Endothelial cell of umbilical vein (primary cell): Measurements from ENCODE around the gene IFNA5. TPM values are rescaled to one million over a fixed set of nuclear protein-coding genes. Genes with fewer than 3 reads are reported as not detected.

Experiments
- BruUV-seq: library from RNA; stranded (reverse); fragments of 400-500 nt; replicated peaks from 2 replicates; lab custom pipeline; 2021; lab: Mats Ljungman, UMichigan
- CTCF ChIA-PET: fragments of 300-600, 350-600 bp; sonication (Branson Sonifier 250); formaldehyde crosslinking; loops from one replicate; lab custom pipeline; 2021; ENCODE audit warnings: antibody characterized with exemption, inconsistent platforms; lab: Charles Lee
- POLR2A ChIA-PET: fragments of 300-600, 350-600 bp; sonication (Branson Sonifier 250); formaldehyde crosslinking; loops from one replicate; lab custom pipeline; 2021; ENCODE audit warnings: antibody characterized with exemption, inconsistent platforms; lab: Charles Lee
- DNase-seq: peaks from one replicate; pipeline ENCODE4 v3.0.0-alpha.2; 2011; ENCODE audit warnings: low read depth, low spot score
- FAIRE-seq: peaks from 2 replicates; lab custom pipeline; 2011; peaks lifted over from hg19 to GRCh38; lab: Jason Lieb, UNC
- H2AFZ ChIP-seq: 2 replicates; pipeline ENCODE4 v1.6.0; 2012; ENCODE audit warnings: low read depth, low read length, control low read depth, inconsistent platforms
- H3K27ac ChIP-seq: 2 replicates; pipeline ENCODE4 v1.5.1; 2011; ENCODE audit warnings: low read depth, mild to moderate bottlenecking, control low read depth, low read length, moderate library complexity; ENCODE audit not compliant: insufficient read depth
- H3K27me3 ChIP-seq, 2 experiments: 2 replicates each; pipeline versions ENCODE4 v1.6.0 to v1.6.1; 2011; ENCODE audit warnings: low read length in 2 of 2, mixed read lengths in 1 of 2; ENCODE audit not compliant: control insufficient read depth in 2 of 2, insufficient read depth in 2 of 2
- H3K36me3 ChIP-seq, 2 experiments: 2 replicates in 1 of 2; 3 replicates in 1 of 2; pipeline ENCODE4 v1.5.1; 2011; ENCODE audit warnings: low read length in 2 of 2, mild to moderate bottlenecking in 1 of 2, moderate library complexity in 1 of 2; ENCODE audit not compliant: control insufficient read depth in 2 of 2, insufficient read depth in 2 of 2; ENCODE audit errors: extremely low read depth in 1 of 2
- H3K4me1 ChIP-seq: 3 replicates; pipeline ENCODE4 v1.5.1; 2011; ENCODE audit warnings: mild to moderate bottlenecking, low read length; ENCODE audit not compliant: control insufficient read depth, insufficient read depth; ENCODE audit errors: extremely low read depth
- H3K4me2 ChIP-seq: 2 replicates; pipeline ENCODE4 v1.6.1; 2011; ENCODE audit warnings: low read length, control low read depth, mixed read lengths; ENCODE audit not compliant: insufficient read depth
- H3K4me3 ChIP-seq, 3 experiments: fragments of 200-600 bp in 1 of 3; sonication (generic), shearing (Covaris generic) in 1 of 3; replicated peaks in 1 of 3; 2 replicates each; pipeline ENCODE4 v1.5.1; 2011 to 2016; ENCODE audit warnings: control low read depth in 3 of 3, low read length in 3 of 3, mild to moderate bottlenecking in 2 of 3, inconsistent platforms in 1 of 3, low read depth in 1 of 3, moderate library complexity in 1 of 3; ENCODE audit not compliant: insufficient read depth in 1 of 3
- H3K79me2 ChIP-seq: 2 replicates; pipeline ENCODE4 v1.6.0; 2012; ENCODE audit warnings: low read length, inconsistent platforms; ENCODE audit not compliant: control insufficient read depth, insufficient read depth
- H3K9ac ChIP-seq: replicated peaks from 2 replicates; pipeline ENCODE3; 2011; ENCODE audit warnings: low read length, control low read depth; ENCODE audit not compliant: insufficient read depth; ENCODE audit errors: extremely low read depth
- H3K9me1 ChIP-seq: replicated peaks from 3 replicates; pipeline ENCODE4 v1.6.0; 2011; ENCODE audit warnings: mild to moderate bottlenecking, low read length; ENCODE audit not compliant: control insufficient read depth, insufficient read depth; ENCODE audit errors: extremely low read depth
- H3K9me3 ChIP-seq: replicated peaks from 2 replicates; pipeline ENCODE4 v1.5.1; 2012; ENCODE audit warnings: low read length, inconsistent platforms; ENCODE audit not compliant: control insufficient read depth, insufficient read depth
- H4K20me1 ChIP-seq: replicated peaks from 2 replicates; pipeline ENCODE3; 2011; ENCODE audit warnings: mild to moderate bottlenecking, low read length; ENCODE audit not compliant: control insufficient read depth, insufficient read depth; ENCODE audit errors: extremely low read depth
- CTCF ChIP-seq, 2 donors: IDR thresholded peaks; 1 replicate in 1 of 2; 2 replicates in 1 of 2; pipeline ENCODE4 v1.5.1; 2011; ENCODE audit warnings: low read length in 2 of 2, mild to moderate bottlenecking in 2 of 2, moderate library complexity in 2 of 2, control low read depth in 1 of 2, inconsistent platforms in 1 of 2, low read depth in 1 of 2; ENCODE audit not compliant: insufficient read depth in 1 of 2; ENCODE audit errors: extremely low read depth in 1 of 2
- FOS ChIP-seq: IDR thresholded peaks from 2 replicates; pipeline ENCODE4 v1.6.1; 2011; ENCODE audit warnings: mild to moderate bottlenecking, low read length, moderate library complexity, borderline replicate concordance; ENCODE audit not compliant: insufficient read depth
- GATA2 ChIP-seq: IDR thresholded peaks from 2 replicates; pipeline ENCODE4 v1.7.0; 2011; ENCODE audit warnings: low read depth, mild to moderate bottlenecking, moderate library complexity, mixed read lengths, low read length; ENCODE audit not compliant: insufficient read length, insufficient read depth
- JUN ChIP-seq: IDR thresholded peaks from 2 replicates; pipeline ENCODE4 v1.6.1; 2011; ENCODE audit warnings: borderline replicate concordance, low read depth; ENCODE audit not compliant: insufficient read length, insufficient read depth
- MYC ChIP-seq: IDR thresholded peaks from one replicate; pipeline ENCODE4 v1.6.1; 2011; ENCODE audit warnings: mild to moderate bottlenecking, low read depth, low read length
- POLR2A ChIP-seq: IDR thresholded peaks from 2 replicates; pipeline ENCODE4 v1.6.1; 2012; ENCODE audit warnings: low read depth, mild to moderate bottlenecking, control low read depth, low read length
- dilution Hi-C: fragments of 300-500 bp; cut with MboI; formaldehyde crosslinking; loops from one replicate; pipeline ENCODE4 v1.15.0; 2019; ENCODE audit warnings: low sequenced_read_pairs; ENCODE audit not compliant: extremely low pct_ligation_motif_present
- intact Hi-C: fragments of 100-400 bp; cut with micrococcal nuclease; formaldehyde crosslinking; loops from one replicate; pipeline ENCODE4 v1.10.0; 2022
- polyA plus RNA-seq, 4 experiments: library from polyadenylated mRNA; depleted of rRNA in 3 of 4; stranded (reverse) in 3 of 4; unstranded in 1 of 4; fragments of >200 nt; gene quantifications; 2 replicates each; pipeline versions ENCODE4 v1.2.1 to v1.2.3, GENCODE V29; 2011 to 2012; ENCODE audit warnings: missing spikeins in 1 of 4
- total RNA-seq: library from RNA; stranded (reverse); gene quantifications from 2 replicates; pipeline ENCODE4 v1.2.3, GENCODE V29; 2021

The IFNA5 gene
- total and polyA plus RNA-seq, 2 donors (not counting 3 experiments of a cell fraction or from before 2014, with no cell fraction given), result not detected

DNA sequence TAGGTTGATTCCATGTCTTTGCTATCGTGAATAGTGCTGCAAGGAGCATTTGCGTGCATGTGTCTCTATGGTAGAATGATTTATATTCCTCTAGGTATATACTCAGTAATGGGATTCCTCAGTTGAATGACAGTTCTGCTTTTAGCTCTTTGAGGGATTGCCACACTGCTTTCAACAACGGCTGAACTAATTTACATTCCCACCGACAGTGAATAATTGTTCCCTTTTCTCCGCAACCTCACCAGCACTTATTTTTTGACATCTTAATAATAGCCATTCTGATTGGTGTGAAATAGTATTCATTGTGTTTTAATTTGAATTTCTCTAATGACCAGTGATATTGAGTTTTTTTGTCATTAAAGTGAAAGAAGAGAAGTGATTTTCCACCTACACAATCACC, 18.5 kb downstream of the IFNA5 start:
- dilution Hi-C loops (no loop called here), intact Hi-C loops (no loop called here)
- no peaks in the 10 kb centered on the region for H3K36me3 ChIP-seq
- H3K4me1 ChIP-seq, result no peaks in the 10 kb centered on the region
- ChIA-PET CTCF (no interaction called here), POLR2A (no interaction called here)
- H3K9ac ChIP-seq, result no peak overlapping the region
- H3K4me2 ChIP-seq, result no peak overlapping the region
- no peak overlapping the region for H3K4me3 ChIP-seq
- BruUV-seq, result no TSS peak
- H3K27me3 ChIP-seq, result peaks cover 3 to 22% of the 10 kb centered on the region in 2 experiments
- no peaks in the 10 kb centered on the region for H3K79me2 ChIP-seq
- H2AFZ ChIP-seq, result no peak overlapping the region
- TF ChIP-seq CTCF (IDR thresholded peaks at IDR 0.05; ENCODE audit: extremely low read depth in 1 of 2, insufficient read depth in 1 of 2, low read depth in 1 of 2, low read length in 2 of 2), result no peak
- TF ChIP-seq POLR2A, result no peak
- no peak for TF ChIP-seq GATA2
- TF ChIP-seq JUN, result no peak
- no peak for TF ChIP-seq FOS
- H4K20me1 ChIP-seq, result no peaks in the 10 kb centered on the region
- no peak overlapping the region for H3K27ac ChIP-seq
- FAIRE-seq (no peak), DNase-seq (no peak)
- no peaks in the 10 kb centered on the region for H3K9me1 ChIP-seq
- H3K9me3 ChIP-seq, result no peaks in the 10 kb centered on the region

GRCh38 chr9:21286099-21286498, 19.0 kb downstream of the IFNA5 start:
- TF ChIP-seq MYC (no peak), POLR2A (no peak)
- dilution Hi-C loops, result no loop called here
- CTCF ChIA-PET, result no interaction called here

More at GRCh38 chr9:21286099-21286498, 19.0 kb downstream of the IFNA5 start:
- DNase-seq, result no peak
- Histone ChIP-seq H4K20me1 (no peaks in the 10 kb centered on the region), H2AFZ (no peak overlapping the region), H3K9me3 (no peaks in the 10 kb centered on the region), H3K4me1 (no peaks in the 10 kb centered on the region), H3K9ac (no peak overlapping the region), H3K27ac (no peak overlapping the region), H3K79me2 (no peaks in the 10 kb centered on the region), H3K27me3 (peaks cover 3 to 22% of the 10 kb centered on the region in 2 experiments), H3K4me3 (no peak overlapping the region), H3K9me1 (no peaks in the 10 kb centered on the region), H3K36me3 (no peaks in the 10 kb centered on the region), H3K4me2 (no peak overlapping the region)
- no peak for FAIRE-seq
- BruUV-seq, result no TSS peak
- intact Hi-C loops, result no loop called here
- POLR2A ChIA-PET, result no interaction called here
